ENCODE data around the gene CSH2. TPM values are rescaled to one million over a fixed set of nuclear protein-coding genes. Genes with fewer than 3 reads are reported as not detected.
"Not testable (repeated sequence)": the region's sequence is repeated elsewhere in the genome, so short reads cannot be mapped to it uniquely, and the experiment has no call there.

The CSH2 gene
- polyA plus RNA-seq (ENCODE audit: insufficient read length): 0.20 TPM
- long read RNA-seq, donor 1: 0 reads
- long read RNA-seq, donor 2: 0 reads
- long read RNA-seq, donor 3: 0 reads
- long read RNA-seq, donor 4: 0 reads
- long read RNA-seq, donor 5: 0 reads
- long read RNA-seq, donor 6: 0 reads
- long read RNA-seq, donor 7: 0 reads
- long read RNA-seq, donor 8: 0 reads

DNA sequence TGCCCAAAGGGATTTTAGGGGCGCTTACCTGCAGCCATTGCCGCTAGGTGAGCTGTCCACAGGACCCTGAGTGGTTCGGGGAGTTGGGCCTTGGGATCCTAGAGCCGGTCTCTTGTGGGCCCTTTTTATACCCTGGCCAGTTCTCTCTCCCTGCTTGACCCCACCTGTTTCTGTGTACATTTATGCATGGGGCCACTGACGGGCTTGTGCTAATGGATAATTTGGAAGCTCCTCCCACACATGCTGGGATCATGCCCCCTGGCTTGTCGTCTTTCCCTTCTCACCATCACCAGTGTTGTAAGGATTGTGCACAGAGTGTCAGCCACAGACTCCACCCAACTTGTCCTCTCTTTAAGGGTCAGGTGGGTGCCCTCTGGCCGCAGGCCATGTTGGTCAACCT is at the start of gene CSH2:
Gene CSH2, minus strand, starts transcription at position 101 of the 400 bp plus-strand sequence. Its CDS starts 63 bp downstream, at position 38.
- DNase-seq: not testable (repeated sequence)

DNA sequence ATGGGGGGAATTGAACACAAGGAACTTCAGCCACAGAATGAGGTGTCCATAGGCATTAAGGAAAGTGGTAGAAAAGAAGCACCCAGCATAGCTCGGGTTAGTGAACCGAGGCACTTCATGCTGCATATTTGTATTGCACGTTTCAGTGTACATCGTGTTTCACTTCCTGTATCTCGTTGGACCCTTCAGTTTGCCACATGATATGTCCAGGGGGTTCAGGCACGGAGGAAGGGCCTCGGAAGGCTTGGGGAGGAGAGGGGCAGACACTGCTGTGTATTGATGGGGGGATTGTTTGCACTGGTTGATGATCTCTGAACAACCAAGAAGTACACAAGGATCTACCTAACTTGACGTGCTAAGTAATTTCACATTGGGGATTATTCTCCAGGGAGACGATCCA is 48.9 kb upstream of the CSH2 start:
- DNase-seq: not testable (repeated sequence)

DNA sequence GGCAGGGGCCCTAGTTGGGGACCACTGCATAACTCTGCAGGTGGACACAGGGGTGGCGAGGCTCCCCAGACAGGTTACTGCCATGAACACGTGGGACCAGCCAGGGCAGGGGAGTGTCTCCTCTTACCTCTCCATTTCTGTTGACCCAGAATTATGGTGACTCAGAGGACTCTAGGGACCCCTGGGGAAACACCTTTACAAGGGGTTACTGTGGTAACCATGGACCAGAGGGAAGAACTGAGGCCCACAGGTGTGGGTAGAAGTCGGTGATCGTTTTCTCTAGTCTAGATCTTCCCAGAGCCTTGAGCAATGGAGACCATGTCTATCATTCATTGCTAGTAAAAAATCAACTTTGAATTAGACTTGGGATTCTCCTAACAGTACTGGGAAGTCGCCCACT is 47.3 kb upstream of the CSH2 start:
- not testable (repeated sequence) for DNase-seq

DNA sequence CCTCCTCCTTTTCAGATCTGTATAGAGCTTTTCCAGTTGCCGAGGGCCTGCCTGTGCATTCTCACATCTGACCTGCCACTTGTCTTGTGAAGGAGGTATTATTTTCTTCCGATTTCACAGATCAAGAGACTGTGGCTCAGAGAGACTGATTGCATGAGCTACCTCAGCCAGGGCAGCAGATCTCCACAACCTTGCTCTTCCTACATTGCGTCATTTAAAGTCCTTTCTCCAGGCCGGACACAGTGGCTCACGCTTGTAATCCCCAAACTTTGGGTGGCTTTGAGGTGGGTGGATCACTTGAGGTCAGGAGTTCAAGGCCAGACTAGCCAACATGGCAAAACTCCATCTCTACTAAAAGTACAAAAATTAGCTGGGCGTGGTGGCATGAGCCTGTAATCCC is 46.6 kb upstream of the CSH2 start:
- DNase-seq: not testable (repeated sequence)

DNA sequence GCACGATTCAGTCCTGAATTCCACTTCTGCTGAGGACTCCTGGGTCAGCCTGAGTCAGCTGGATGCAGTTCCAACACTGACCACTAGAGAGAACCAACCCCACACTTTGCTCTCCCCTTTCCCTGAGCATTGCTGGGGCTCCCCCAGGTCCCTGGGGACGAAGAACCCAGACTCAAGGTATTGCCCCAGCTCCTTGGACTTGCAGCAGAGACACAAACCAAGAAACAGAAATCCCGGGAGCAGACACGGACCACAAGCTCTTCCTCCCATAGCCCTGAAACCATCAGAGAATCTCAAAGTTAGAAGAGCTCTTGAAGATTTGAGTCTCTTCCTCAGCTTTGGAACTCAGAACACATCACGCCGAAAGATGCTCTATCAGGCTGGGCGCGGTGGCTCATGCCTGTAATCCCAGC is 45.8 kb upstream of the CSH2 start:
- no peak for DNase-seq

DNA sequence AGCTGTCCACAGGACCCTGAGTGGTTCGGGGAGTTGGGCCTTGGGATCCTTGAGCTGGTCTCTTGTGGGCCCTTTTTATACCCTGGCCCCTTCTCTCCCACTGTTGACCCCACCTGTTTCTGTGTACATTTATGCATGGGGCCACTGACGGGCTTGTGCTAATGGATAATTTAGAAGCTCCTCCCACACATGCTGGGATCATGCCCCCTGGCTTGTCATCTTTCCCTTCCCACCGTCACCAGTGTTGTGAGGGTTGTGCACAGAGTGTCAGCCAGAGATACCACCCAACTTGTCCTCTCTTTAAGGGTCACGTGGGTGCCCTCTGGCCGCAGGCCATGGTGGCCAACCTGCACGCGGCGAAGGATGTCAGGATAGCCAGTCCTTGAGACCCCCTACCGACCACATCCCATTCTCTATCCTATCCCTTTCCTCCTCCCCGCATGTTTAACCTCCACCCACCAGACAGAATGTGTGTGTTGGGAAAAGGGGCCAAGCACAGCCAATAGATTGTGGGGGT is 45.4 kb upstream of the CSH2 start, which contains the start of gene GH1:
Gene GH1, minus strand, starts transcription at position 51 of the 517 bp plus-strand sequence. CDS start 63 bp downstream, outside the sequence.
- DNase-seq: not testable (repeated sequence)

DNA sequence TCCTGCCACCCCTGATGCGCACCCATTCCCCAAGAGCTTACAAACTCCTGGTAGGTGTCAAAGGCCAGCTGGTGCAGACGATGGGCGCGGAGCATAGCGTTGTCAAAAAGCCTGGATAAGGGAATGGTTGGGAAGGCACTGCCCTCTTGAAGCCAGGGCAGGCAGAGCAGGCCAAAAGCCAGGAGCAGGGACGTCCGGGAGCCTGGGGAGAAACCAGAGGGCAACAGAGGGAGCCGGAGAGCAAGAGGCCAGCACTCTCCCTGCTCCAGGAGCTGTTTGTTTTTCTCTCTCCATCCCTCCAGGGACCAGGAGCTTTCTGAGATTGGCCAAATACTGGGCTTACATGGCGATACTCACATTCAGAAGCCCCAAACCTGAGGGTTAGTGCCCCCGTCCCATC is 44.8 kb upstream of the CSH2 start:
- DNase-seq: no peak

DNA sequence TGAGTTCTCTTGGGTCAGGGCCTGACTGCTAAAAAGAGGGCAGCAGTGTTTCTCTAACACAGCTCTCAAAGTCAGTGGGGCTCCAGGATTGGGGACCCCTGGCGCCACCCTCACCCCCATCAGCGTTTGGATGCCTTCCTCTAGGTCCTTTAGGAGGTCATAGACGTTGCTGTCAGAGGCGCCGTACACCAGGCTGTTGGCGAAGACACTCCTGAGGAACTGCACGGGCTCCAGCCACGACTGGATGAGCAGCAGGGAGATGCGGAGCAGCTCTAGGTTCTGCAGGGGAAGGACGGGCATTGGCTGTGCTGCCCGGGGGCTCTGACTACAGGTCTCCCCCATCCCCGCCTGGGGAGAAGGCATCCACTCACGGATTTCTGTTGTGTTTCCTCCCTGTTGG is 44.2 kb upstream of the CSH2 start:
- DNase-seq: no peak

DNA sequence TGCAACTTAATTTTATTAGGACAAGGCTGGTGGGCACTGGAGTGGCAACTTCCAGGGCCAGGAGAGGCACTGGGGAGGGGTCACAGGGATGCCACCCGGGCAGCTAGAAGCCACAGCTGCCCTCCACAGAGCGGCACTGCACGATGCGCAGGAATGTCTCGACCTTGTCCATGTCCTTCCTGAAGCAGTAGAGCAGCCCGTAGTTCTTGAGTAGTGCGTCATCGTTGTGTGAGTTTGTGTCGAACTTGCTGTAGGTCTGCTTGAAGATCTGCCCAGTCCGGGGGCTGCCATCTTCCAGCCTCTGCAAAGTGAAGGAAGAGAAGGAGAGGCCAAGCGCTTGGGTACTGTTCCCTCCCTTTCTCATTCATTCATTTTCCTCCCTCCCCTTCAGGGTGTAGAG is 43.7 kb upstream of the CSH2 start:
- not testable (repeated sequence) for DNase-seq

DNA sequence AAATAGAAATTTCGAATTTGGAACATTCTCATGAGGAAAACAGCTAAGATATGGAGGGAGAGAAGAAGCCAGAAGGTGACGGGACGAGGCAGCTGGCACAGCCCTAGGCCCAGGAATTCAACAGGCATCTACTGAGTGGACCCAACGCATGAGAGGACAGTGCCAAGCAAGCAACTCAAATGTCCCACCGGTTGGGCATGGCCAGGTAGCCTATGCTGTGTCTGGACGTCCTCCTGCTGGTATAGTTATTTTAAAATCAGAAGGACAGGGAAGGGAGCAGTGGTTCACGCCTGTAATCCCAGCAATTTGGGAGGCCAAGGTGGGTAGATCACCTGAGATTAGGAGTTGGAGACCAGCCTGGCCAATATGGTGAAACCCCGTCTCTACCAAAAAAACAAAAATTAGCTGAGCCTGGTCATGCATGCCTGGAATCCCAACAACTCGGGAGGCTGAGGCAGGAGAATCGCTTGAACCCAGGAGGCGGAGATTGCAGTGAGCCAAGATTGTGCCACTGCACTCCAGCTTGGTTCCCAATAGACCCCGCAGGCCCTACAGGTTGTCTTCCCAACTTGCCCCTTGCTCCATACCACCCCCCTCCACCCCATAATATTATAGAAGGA is 43.2 kb upstream of the CSH2 start:
- no peak for DNase-seq

DNA sequence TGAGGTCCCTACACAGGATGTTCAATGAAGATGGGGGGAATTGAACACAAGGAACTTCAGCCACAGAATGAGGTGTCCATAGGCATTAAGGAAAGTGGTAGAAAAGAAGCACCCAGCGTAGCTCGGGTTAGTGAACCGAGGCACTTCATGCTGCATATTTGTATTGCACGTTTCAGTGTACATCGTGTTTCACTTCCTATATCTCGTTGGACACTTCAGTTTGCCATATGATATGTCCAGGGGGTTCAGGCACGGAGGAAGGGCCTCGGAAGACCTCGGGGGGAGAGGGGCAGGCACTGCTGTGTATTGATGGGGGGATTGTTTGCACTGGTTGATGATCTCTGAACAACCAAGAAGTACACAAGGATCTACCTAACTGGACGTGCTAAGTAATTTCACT is 42.3 kb upstream of the CSH2 start:
- not testable (repeated sequence) for DNase-seq

DNA sequence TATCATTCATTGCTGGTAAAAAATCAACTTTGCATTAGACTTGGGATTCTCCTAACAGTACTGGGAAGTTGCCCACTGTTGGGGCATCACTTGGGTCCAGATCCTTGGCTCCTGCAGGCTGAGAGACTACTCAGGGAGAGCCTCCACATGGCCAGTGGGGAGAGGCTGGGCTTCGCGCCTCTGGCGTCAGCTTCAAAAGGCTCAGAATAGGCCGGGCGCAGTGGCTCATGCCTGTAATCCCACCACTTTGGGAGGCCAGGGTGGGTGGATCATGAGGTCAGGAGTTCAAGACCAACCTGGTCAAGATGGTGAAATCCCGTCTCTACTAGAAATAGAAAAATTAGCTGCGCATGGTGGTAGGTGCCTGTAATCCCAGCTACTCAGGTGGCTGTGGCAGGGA is 41.0 kb upstream of the CSH2 start:
- DNase-seq: no peak

DNA sequence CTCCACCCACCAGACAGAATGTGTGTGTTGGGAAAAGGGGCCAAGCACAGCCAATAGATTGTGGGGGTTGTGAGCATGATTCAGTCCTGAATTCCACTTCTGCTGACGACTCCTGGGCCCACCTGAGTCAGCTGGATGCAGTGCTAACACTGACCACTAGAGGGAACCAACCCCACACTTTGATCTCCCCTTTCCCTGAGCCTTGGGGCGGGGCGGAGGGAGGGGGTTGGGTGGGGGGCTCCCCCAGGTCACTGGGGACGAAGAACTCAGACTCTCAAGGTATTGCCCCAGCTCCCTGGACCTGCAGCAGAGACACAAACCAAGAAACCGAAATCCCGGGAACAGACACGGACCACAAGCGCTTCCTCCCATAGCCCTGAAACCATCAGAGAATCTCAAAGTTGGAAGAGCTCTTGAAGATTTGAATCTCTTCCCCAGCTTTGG is 38.2 kb upstream of the CSH2 start:
- no peak for DNase-seq

DNA sequence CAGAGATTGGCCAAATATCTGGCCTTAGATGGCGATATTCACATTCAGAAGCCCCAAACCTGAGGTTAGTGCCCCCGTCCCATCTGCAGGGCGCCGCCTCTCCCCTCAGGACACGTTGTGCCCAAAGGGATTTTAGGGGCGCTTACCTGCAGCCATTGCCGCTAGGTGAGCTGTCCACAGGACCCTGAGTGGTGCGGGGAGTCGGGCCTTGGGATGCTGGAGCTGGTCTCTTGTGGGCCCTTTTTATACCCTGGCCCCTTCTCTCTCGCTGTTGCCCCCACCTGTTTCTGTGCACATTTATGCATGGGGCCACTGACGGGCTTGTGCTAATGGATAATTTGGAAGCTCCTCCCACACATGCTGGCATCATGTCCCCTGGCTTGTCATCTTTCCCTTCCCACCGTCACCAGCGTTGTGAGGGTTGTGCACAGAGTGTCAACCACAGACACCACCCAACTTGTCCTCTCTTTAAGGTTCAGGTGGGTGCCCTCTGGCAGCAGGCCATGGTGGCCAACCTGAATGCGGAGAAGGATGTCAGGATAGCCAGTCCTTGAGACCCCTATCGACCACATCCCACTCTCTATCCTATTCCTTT is 37.7 kb upstream of the CSH2 start, which contains the start of gene CSHL1:
Gene CSHL1, minus strand, starts transcription at position 218 of the 595 bp plus-strand sequence. Its CDS starts 62 bp downstream, at position 156.
- no peak for DNase-seq

DNA sequence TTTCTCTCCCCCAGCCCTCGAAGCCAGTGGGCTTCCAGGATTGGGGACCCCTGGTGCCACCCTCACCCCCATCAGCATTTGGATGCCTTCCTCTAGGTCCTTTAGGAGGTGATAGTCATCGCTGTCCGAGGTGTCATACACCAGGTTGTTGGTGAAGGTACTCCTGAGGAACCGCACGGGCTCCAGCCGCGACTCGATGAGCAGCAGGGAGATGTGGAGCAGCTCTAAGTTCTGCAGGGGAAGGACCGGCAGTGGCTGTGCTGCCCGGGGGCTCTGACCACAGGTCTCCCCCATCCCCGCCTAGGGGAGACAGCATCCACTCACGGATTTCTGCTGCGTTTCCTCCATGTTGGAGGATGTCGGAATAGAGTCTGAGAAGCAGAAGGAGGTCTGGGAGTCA is 36.6 kb upstream of the CSH2 start:
- no peak for DNase-seq

DNA sequence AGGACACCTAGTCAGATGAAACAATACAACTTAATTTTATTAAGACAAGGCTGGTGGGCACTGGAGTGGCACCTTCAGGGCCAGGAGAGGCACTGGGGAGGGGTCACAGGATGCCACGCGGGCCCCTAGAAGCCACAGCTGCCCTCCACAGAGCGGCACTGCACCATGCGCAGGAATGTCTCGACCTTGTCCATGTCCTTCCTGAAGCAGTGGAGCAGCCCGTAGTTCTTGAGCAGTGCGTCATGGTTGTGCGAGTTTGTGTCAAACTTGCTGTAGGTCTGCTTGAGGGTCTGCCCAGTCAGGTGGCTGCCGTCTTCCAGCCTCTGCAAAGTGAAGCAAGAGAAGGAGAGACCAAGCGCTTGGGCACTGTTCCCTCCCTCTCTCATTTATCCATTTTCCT is 36.1 kb upstream of the CSH2 start:
- DNase-seq: not testable (repeated sequence)

DNA sequence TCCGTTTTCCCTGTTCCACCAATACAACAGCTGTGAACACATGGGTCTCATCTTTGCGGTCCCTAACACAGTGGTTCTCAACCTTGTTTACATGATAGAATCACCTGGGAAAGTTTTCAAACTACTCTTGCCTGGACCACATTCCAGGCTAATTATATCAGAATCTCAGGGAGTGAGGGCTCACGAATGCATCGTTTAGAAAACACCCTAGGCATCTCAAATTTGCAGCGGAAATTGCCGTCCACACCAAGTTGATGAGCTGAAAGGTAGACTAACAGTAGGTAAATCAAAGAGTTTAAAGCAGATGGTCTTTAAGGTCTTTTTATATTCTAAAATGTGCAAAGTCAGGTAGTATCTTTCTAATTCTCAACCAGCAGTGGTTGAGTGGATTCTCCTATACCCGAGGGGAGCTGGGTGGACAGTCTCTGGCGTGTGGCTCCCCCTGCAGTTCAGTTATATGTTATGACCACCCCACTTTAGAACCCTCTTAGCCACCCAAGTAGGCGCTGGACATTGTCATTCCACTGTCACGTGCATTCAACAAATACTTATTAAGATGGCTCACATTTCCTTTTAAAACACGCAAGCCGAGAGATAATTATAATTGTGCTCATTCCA is 33.8 kb upstream of the CSH2 start:
- not testable (repeated sequence) for DNase-seq

DNA sequence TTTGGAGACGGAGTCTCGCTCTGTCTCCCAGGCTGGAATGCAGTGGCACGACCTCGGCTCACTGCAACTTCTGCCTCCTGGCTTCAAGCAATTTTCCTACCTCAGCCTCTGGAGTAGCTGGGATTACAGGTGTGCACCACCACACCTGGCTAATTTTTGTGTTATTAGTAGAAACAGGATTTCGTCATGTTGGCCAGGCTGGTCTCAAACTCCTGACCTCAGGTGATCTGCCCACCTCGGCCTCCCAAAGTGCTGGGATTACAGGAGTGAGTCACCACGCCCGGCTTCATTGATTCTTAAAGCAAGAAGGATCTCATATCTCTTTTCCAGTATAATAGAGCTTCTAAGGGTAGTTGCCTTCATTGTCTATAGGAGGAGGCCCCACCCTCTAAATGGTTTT is 31.3 kb upstream of the CSH2 start:
- DNase-seq: not testable (repeated sequence)

DNA sequence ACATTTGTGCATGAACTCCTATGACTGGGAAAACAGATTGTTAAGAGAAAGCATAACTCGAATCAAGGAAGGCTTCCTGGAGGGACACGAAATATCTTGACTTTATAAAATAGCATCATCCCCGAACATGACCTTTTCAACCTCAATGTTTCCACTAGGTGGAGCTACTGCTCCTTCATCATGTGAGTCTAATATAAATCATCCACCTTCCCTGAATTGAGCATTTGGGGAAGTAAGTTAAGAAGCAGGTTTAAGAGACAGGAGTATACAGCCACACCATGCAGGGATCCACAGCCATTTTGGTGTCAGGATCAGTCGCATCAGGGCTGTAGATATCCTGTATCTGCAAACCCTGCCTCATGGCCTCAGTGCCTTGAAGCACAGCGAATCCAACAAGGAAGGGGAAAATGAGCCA is 30.3 kb upstream of the CSH2 start:
- DNase-seq: not testable (repeated sequence)

DNA sequence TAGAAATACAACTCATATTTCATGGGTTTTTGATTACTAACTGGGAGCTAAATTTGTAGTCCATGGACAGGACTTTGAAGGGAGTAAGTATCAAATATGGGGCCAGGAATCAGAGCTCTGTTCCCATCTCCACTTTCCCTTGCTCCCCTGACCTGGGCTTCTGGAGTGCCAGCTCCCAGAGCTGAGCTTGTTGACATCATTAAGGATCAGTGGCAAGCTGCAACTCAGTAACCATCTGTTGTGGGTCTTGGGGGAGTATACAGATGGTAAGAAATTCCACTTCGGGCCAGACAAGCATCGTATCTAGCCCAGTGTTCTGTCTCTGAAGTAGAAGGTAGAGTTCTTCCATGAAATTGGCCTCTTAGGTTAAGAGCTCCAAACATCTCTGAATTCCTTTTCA is 28.5 kb upstream of the CSH2 start:
- DNase-seq: not testable (repeated sequence)

DNA sequence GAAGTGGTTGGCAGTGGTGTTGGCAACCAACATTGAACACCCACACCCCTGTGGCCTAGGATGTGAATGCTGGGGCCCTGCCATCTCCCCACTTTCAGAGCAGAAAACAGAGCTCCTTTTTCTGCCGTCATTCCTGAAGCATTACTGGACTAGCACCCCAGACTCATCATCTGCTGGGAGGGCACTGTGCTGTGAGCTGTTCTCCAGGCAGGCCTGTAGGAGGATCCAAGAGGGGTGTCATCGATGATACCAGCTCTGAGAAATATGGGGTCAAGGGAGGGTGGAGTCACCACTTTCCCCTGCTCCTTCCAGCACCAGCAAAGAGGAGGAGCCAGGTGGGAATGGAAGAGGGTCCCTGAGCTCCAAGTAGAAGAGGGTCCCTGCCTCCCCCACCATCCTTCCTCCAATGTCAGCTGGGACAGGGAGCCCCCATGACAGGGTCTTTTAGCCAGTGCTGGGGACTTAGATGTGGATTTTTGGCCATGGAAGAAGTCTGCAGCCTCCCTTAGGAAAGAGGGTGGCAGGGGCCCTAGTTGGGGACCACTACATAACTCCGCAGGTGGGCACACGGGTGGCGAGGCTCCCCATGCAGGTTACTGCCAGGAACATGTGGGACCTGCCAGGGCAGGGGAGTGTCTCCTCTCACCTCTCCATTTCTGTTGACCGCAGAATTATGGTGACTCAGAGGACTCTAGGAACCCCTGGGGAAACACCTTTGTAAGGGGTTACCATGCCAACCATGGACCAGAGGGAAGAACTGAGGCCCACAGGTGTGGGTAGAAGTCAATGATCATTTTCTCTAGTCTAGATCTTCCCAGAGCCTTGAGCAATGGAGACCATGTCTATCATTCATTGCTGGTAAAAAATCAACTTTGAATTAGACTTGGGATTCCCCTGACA is 25.7 kb upstream of the CSH2 start:
- not testable (repeated sequence) for DNase-seq
